Natural killer cell (primary cell): Measurements from ENCODE around the gene ARL3. TPM values are rescaled to one million over a fixed set of nuclear protein-coding genes. Genes with fewer than 3 reads are reported as not detected.

ENCODE experiments used
- ATAC-seq, 3 donors: fragments of 150-1000 bp in 2 of 3; fragments of 200-7000 bp in 1 of 3; cut with Tn5 transposase; 1 replicate in 1 of 3; 2 replicates in 2 of 3; pipeline ENCODE4 v1.10.0; 2021; ENCODE audit warnings: mild to moderate bottlenecking in 2 of 3, moderate library complexity in 2 of 3
- DNase-seq, 2 donors: peaks; one replicate each; pipeline versions ENCODE4 v3.0.0 to v3.0.0-alpha.2; 2013 to 2021; ENCODE audit warnings: mixed read lengths in 1 of 2
- H3K27ac ChIP-seq: one replicate; pipeline ENCODE4 v1.5.1; 2013; ENCODE audit warnings: mild to moderate bottlenecking, low read length
- H3K27me3 ChIP-seq: one replicate; pipeline ENCODE4 v1.6.1; 2013; ENCODE audit warnings: low read length; ENCODE audit not compliant: control insufficient read depth, insufficient read depth
- H3K36me3 ChIP-seq: one replicate; pipeline ENCODE4 v1.6.1; 2013; ENCODE audit warnings: low read length; ENCODE audit not compliant: control insufficient read depth, insufficient read depth
- H3K4me1 ChIP-seq: one replicate; pipeline ENCODE4 v1.6.1; 2013; ENCODE audit warnings: low read length; ENCODE audit not compliant: control insufficient read depth, insufficient read depth
- H3K4me3 ChIP-seq: one replicate; pipeline ENCODE4 v1.5.1; 2013; ENCODE audit warnings: low read length
- H3K9me3 ChIP-seq: one replicate; pipeline ENCODE4 v1.6.1; 2013; ENCODE audit warnings: low read length; ENCODE audit not compliant: control insufficient read depth, insufficient read depth
- H3K27ac Mint-ChIP-seq, 2 donors: one replicate each; pipeline ENCODE4 v1.8.0; 2022; ENCODE audit warnings: mild to moderate bottlenecking in 2 of 2, mixed read lengths in 2 of 2, moderate library complexity in 1 of 2
- H3K27me3 Mint-ChIP-seq, 2 donors: one replicate each; pipeline ENCODE4 v1.8.0; 2022; ENCODE audit warnings: low read depth in 2 of 2, mixed read lengths in 2 of 2
- H3K36me3 Mint-ChIP-seq: one replicate; pipeline ENCODE4 v1.8.0; 2022; ENCODE audit warnings: mixed read lengths
- H3K4me1 Mint-ChIP-seq, 2 donors: one replicate each; pipeline ENCODE4 v1.8.0; 2022; ENCODE audit warnings: mixed read lengths in 2 of 2
- H3K4me3 Mint-ChIP-seq: one replicate; pipeline ENCODE4 v1.8.0; 2022; ENCODE audit warnings: mild to moderate bottlenecking, moderate library complexity, mixed read lengths
- H3K9me3 Mint-ChIP-seq, 2 donors: one replicate each; pipeline ENCODE4 v1.8.0; 2022; ENCODE audit warnings: mixed read lengths in 2 of 2
- CTCF ChIP-seq: fragments of 200-600 bp; IDR thresholded peaks from one replicate; pipeline ENCODE4 v1.8.0; 2022; ENCODE audit warnings: antibody characterized with exemption
- WGBS: methylation state at CpG from one replicate; pipeline ENCODE4 v1.1.7; 2013; ENCODE audit warnings: missing lambda C conversion rate; ENCODE audit not compliant: insufficient coverage; 5-methylcytosine and 5-hydroxymethylcytosine counted together
- intact Hi-C: fragments of 100-400 bp; cut with micrococcal nuclease; formaldehyde crosslinking; loops from one replicate; pipeline ENCODE4 v1.14.2; 2022
- total RNA-seq, 4 donors: library from RNA; stranded (reverse); fragments of 120-200 nt in 1 of 4; gene quantifications; one replicate each; pipeline versions ENCODE4 v1.2.3 to v1.2.4, GENCODE V29; 2013 to 2022

ARL3 gene
- total RNA-seq, 3 donors from 2014 or later (not counting 1 experiment from before 2014, with no cell fraction given) = 1.4 to 1.7 (median 1.5) TPM

DNA sequence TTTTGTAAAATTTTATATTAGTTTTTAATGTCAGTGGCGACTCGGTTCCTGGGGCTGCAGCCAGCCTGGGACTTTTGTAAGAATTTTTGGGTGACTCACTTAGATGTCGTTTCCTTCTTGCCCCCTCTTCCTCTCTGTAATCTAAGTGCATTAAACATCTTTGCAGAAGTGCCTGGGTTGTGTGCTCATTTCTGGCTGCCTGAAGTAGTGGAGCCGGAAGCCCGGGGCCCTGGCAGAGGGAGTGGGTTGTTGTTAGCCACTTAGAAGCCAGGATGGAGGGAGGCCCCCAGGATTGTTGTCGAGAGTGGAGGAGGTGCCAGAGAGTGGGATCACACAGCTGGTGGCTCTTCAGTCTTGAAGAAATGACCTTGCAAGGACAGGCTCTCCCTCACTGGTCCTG is 80.9 kb downstream of the ARL3 start:
- intact Hi-C loops = no loop called here
- no peak overlapping the region for H3K4me3 ChIP-seq
- Mint-ChIP-seq H3K9me3 (no peaks in the 10 kb centered on the region), H3K4me3 (no peak overlapping the region), H3K27ac (peak overlapping the region in 1 of 2 donors; percentile 49), H3K36me3 (no peaks in the 10 kb centered on the region), H3K4me1 (peaks cover 6 to 14% of the 10 kb centered on the region in 2 donors), H3K27me3 (no peaks in the 10 kb centered on the region)
- ATAC-seq = no peak
- H3K9me3 ChIP-seq = no peaks in the 10 kb centered on the region
- H3K36me3 ChIP-seq = peaks cover 6% of the 10 kb centered on the region
- DNase-seq = peak in 1 of 2 donors; percentile 41
- 27% methylated on average over 6 of the region's 6 CpGs for WGBS
- H3K27me3 ChIP-seq = no peaks in the 10 kb centered on the region
- H3K4me1 ChIP-seq = peaks cover 19% of the 10 kb centered on the region
- H3K27ac ChIP-seq = peak overlapping the region; percentile 13
- TF ChIP-seq CTCF = no peak

DNA sequence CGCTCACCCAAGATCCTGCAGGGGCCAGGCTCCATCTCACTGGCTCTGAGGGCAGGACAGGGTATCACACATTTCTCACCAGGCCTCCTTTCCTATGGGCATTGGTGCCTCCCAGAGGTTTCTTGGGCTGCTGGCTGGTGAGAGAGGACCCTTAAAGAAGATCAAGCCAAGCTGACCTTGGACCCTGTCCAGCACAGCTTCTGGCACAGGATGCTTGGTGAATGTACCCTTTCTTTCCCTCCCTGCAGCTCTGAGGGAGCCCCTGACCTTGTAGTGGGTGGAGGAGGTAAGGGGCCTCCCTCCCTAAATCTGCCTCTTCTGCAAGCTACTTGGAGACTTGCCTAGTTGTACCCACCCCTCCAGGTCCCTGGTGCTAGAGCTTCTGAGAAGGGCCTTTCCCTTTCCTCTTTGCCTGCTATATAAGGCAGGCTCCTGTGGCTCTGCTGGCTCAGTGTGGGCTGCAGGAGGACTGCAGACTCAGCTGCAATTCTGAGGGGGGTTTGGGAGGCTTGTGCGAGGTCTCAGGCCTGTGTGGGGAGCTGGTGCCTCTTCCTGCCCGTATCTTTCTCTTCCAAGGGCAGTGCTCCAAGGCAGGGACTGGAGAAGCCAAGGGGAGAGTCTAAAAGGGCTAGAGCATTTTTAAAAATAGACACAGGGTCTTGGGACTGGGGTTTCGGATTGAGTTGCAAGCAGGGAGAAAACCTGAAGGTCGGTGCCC is 81.6 kb downstream of the ARL3 start:
- H3K9me3 Mint-ChIP-seq = no peaks in the 10 kb centered on the region
- H3K27me3 ChIP-seq = no peaks in the 10 kb centered on the region
- H3K27me3 Mint-ChIP-seq = no peaks in the 10 kb centered on the region
- H3K36me3 ChIP-seq = peaks cover 6% of the 10 kb centered on the region
- H3K4me1 ChIP-seq = peaks cover 19% of the 10 kb centered on the region
- H3K27ac ChIP-seq = no peak overlapping the region
- H3K27ac Mint-ChIP-seq = peak overlapping the region in 1 of 2 donors; percentile 49
- H3K4me3 Mint-ChIP-seq = no peak overlapping the region
- no peak for ATAC-seq
- WGBS = 56% methylated on average over 5 of the region's 5 CpGs
- H3K36me3 Mint-ChIP-seq = no peaks in the 10 kb centered on the region
- peak in 1 of 2 donors; percentile 25 for DNase-seq
- H3K4me1 Mint-ChIP-seq = peaks cover 6 to 14% of the 10 kb centered on the region in 2 donors
- H3K4me3 ChIP-seq = no peak overlapping the region
- intact Hi-C loops = no loop called here
- H3K9me3 ChIP-seq = no peaks in the 10 kb centered on the region
- TF ChIP-seq CTCF = no peak

- peaks cover 9% of the 10 kb centered on the region for H3K36me3 ChIP-seq
- no peak overlapping the region for H3K4me3 ChIP-seq
- H3K27ac Mint-ChIP-seq = peak overlapping the region in 1 of 2 donors; percentile 71
- no peaks in the 10 kb centered on the region for H3K9me3 Mint-ChIP-seq
- no peak overlapping the region for H3K4me3 Mint-ChIP-seq
- intact Hi-C loops = no loop called here
- H3K9me3 ChIP-seq = no peaks in the 10 kb centered on the region
- no peaks in the 10 kb centered on the region for H3K27me3 ChIP-seq
- ATAC-seq (no peak), DNase-seq (no peak)
- peaks cover 19% of the 10 kb centered on the region for H3K4me1 ChIP-seq
- H3K36me3 Mint-ChIP-seq = no peaks in the 10 kb centered on the region
- WGBS = 94% methylated on average over 10 of the region's 10 CpGs
- H3K4me1 Mint-ChIP-seq = peaks cover 6 to 14% of the 10 kb centered on the region in 2 donors
- no peak overlapping the region for H3K27ac ChIP-seq
- no peaks in the 10 kb centered on the region for H3K27me3 Mint-ChIP-seq
- TF ChIP-seq CTCF = no peak
These were observed 82.4 kb downstream of the ARL3 start for GRCh38 chr10:102631525-102632393.
